NCI-H2171 treated with DMSO at 0.1 percent for 48 hours (cell line): Measurements from ENCODE around the gene MEF2C.

Experiments used
- DNase-seq: peaks from one replicate; lab custom pipeline; 2025; lab: John Stamatoyannopoulos, UW

MEF2C gene

GRCh38 chr5:88674356-88675167, 208.4 kb downstream of the MEF2C start:
- peak; percentile 88 for DNase-seq

- DNase-seq = no peak
Observed at GRCh38 chr5:88673253-88674105, 209.5 kb downstream of the MEF2C start.

DNA sequence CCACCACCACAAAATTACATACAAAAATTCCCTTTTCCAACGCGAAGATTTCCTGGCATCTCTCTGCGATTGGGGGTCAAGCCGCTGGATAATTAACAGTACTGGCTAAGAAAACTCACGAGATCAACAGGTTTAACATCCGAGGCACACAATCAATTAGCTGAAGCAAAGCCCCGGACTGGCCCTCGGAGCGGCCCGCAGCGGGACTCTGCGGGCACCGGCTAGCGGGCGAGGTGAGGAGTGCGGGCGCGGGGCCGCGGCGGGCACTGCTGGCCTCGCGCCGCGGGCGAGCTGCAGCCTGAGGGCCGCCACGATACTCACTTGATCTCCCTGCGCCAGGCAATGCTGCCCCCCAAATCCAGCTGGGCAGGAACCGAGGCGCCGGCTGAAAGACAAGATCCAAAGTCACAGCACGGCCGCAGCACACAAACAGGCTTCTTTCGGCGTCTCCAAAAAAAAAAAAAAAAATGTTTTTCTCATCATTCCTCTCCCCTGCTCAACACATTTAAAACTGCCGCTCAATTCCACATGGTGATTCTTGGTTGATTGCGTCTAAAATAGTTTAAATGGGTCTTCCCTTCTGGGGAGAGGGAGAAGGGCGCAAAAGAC, 210.2 kb downstream of the MEF2C start:
- DNase-seq = no peak

GRCh38 chr5:88671505-88672499, 211.2 kb downstream of the MEF2C start:
- DNase-seq = no peak

DNA sequence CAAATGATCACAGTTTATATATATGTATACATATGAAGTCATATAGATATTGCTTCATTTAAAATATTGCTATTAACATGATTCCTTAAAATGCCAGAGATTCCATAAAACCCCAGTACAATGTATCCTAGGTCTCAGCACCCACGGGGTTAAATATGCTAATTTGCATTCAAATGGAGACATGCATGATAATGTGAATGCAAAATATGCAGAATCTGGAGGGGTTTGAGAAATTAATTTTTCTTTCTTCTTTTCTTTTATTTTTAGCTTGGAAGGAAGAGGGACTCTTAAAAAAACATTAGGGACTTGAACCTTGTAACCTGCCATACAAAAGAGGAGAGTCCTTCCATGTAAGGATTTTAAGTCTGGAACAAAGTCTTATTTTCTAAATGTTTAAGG, 211.9 kb downstream of the MEF2C start:
- no peak for DNase-seq

DNA sequence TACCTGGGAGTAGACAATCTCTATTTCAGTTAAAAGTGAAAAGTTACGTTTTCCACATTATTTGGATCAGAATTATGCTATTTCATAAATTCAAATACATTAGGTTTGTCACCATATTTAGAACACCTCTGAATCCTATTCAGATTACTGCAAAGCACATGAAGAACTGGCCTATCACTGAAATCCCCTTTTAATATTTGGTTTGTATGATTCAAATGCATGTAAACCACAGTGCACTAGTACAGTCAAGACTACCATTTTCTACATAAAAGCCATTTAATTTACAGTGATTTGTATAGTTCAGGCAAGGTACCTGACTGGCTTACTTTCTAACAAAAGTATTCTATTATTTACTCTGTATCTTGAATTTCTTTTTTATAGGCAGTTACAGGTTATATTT, 212.5 kb downstream of the MEF2C start:
- DNase-seq = no peak

GRCh38 chr5:88669371-88670050, 213.5 kb downstream of the MEF2C start:
- DNase-seq = no peak

DNA sequence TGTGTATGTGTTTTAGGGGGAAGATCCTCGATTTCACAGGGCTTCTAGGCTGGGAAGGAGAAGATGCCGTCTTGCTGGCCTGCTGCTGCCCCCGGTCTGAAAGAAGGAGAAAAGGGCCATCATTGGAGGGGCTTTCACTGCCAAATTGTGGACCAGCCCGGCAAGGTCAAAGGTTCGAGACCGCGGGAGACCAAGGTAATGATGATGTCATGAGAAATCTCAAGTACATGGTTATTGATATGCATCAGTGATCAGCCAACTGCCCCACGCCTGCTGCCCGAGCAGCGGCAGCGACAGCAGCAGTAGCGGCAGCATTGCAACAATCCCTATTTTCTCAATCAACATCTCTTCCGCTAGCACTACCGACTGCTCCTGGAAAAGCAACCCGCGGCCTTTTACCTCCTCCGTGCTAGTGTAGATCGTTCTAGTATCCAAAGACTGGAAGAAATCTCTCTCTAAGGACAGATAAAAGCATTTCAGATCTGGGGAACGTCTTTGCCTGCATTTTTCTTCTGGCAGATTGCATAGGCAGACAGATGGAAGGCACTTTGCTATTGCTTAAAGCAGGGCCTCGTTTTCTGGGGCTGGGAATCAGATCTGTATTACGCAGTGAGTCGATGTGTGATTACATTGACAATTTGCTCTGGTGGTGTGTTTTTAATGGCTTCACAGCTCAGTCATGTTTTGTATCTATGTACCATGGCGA, 215.3 kb downstream of the MEF2C start:
- peak; percentile 38 for DNase-seq
